ENCODE results near the gene TPST2. TPM values are rescaled to one million over a fixed set of nuclear protein-coding genes. Genes with fewer than 3 reads are reported as not detected.

TPST2 gene
- total and polyA plus RNA-seq, 10 of the 15 experiments (the other 5 are each of a cell fraction or from before 2014, with no cell fraction given): 6.3 to 33.7 (median 28.4) TPM

- no peak overlapping the region for H3K4me2 ChIP-seq (ENCODE audit: control insufficient read depth, insufficient read depth)
- no peak overlapping the region for H2AFZ ChIP-seq (ENCODE audit: control insufficient read depth, low read depth, low read length)
- no TSS peak for BruUV-seq (replicated peaks)
- H3K9me3 ChIP-seq (replicated peaks; ENCODE audit: control insufficient read depth, insufficient read depth, low read length): peaks cover 1% of the 10 kb centered on the region; the same call in 1 of the 3 replicates
- CTCF ChIA-PET: interaction anchor here (1.1 to 1.2 kb wide), 3 partner anchors 12 to 151 kb away, joined by 3 to 5 read pairs (median 4); no protein-coding TSS in a partner anchor
- no peaks in the 10 kb centered on the region for H3K36me3 ChIP-seq (ENCODE audit: control insufficient read depth in 2 of 2, insufficient read depth in 2 of 2, low read length in 1 of 2)
- intact Hi-C loops (cut with micrococcal nuclease; ENCODE audit: unreplicated experiment): no loop called here
- POLR2A ChIA-PET: interaction anchor here (0.8 kb wide), 1 partner anchor 130 kb away, joined by 3 read pairs; no protein-coding TSS in a partner anchor
- 72% methylated on average over 18 of the region's 18 CpGs for WGBS (ENCODE audit: insufficient coverage, insufficient replicate concordance, low lambda C conversion rate, missing lambda C conversion rate)
- no peak overlapping the region for H3K9ac ChIP-seq (ENCODE audit: control insufficient read depth, insufficient read depth, low read length)
- ATAC-seq (no peak), DNase-seq (ENCODE audit: low read depth, low spot score) (no peak), FAIRE-seq (no peak)
- no peaks in the 10 kb centered on the region for H4K20me1 ChIP-seq (ENCODE audit: control insufficient read depth, insufficient read depth)
- SMC1A ChIA-PET (ENCODE audit: uncharacterized antibody, unreplicated experiment): interaction anchor here (0.6 kb wide), 1 partner anchor 36 kb away, joined by 3 read pairs; no protein-coding TSS in a partner anchor
- no peak overlapping the region for H3K27ac ChIP-seq (ENCODE audit: control insufficient read depth, insufficient read depth)
- no peak for TF ChIP-seq CREM (IDR thresholded peaks at IDR 0.05; ENCODE audit: low read depth)
- in situ Hi-C loops (cut with MboI): no loop called here
- H3K4me3 ChIP-seq: no peak overlapping the region
- no peaks in the 10 kb centered on the region for H3K79me2 ChIP-seq (ENCODE audit: control insufficient read depth, insufficient read depth, low read length)
- RAD21 ChIA-PET (ENCODE audit: unreplicated experiment): no interaction called here
- H3K27me3 ChIP-seq (replicated peaks in 1 of 2; ENCODE audit: control insufficient read depth in 2 of 2, insufficient read depth in 2 of 2, low read length in 1 of 2): no peaks in the 10 kb centered on the region
- no peaks in the 10 kb centered on the region for H3K4me1 ChIP-seq (ENCODE audit: control insufficient read depth, insufficient read depth, low read length)
Observed at GRCh38 chr22:26629988-26630761, 40.2 kb upstream of the TPST2 start.

DNA sequence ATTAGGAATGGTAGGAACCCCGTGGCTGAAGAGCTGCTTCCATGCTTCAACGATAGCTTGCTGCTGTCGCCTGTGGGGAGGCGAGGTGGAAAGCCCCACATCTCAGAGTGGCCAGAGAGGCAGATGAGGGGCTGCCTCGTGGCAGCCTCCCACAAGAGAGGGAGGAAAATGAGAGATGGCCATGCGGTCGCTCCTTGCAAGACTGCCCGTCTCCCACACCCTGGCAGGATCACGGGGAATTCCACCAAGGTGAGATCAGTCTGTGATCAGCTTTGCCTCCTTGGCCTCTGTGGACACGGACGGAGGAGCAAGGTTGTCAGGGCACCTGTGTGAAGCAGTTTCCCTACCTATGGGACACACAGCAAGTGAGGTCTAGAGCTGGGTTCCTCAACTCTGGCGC lies 34.9 kb upstream of the TPST2 start:
- Histone ChIP-seq H2AFZ (ENCODE audit: control insufficient read depth, low read depth, low read length) (no peak overlapping the region), H3K36me3 (ENCODE audit: control insufficient read depth in 2 of 2, insufficient read depth in 2 of 2, low read length in 1 of 2) (no peaks in the 10 kb centered on the region), H3K4me2 (ENCODE audit: control insufficient read depth, insufficient read depth) (no peak overlapping the region), H3K79me2 (ENCODE audit: control insufficient read depth, insufficient read depth, low read length) (no peaks in the 10 kb centered on the region), H3K4me3 (no peak overlapping the region), H3K9ac (ENCODE audit: control insufficient read depth, insufficient read depth, low read length) (no peak overlapping the region), H3K27ac (ENCODE audit: control insufficient read depth, insufficient read depth) (no peak overlapping the region), H3K9me3 (replicated peaks; ENCODE audit: control insufficient read depth, insufficient read depth, low read length) (peaks cover 1% of the 10 kb centered on the region; the same call in 1 of the 3 replicates), H4K20me1 (ENCODE audit: control insufficient read depth, insufficient read depth) (no peaks in the 10 kb centered on the region), H3K4me1 (ENCODE audit: control insufficient read depth, insufficient read depth, low read length) (no peaks in the 10 kb centered on the region), H3K27me3 (replicated peaks in 1 of 2; ENCODE audit: control insufficient read depth in 2 of 2, insufficient read depth in 2 of 2, low read length in 1 of 2) (no peaks in the 10 kb centered on the region)
- ChIA-PET SMC1A (ENCODE audit: uncharacterized antibody, unreplicated experiment) (interaction anchor here (1.2 to 1.4 kb wide), 3 partner anchors 10 to 41 kb away, joined by 3 to 4 read pairs (median 4); no protein-coding TSS in a partner anchor), POLR2A (no interaction called here), RAD21 (ENCODE audit: unreplicated experiment) (no interaction called here), CTCF (interaction anchor here (0.8 to 1.8 kb wide), 5 partner anchors 9 to 121 kb away, joined by 3 to 7 read pairs (median 3); no protein-coding TSS in a partner anchor)
- no TSS peak for BruUV-seq (replicated peaks)
- TF ChIP-seq RFX5 (IDR thresholded peaks at IDR 0.05; ENCODE audit: low read depth, low read length) (no peak), ZBED1 (IDR thresholded peaks at IDR 0.05; ENCODE audit: borderline replicate concordance) (no peak), PKNOX1 (IDR thresholded peaks at IDR 0.05) (no peak)
- DNase-seq (ENCODE audit: low read depth, low spot score) (no peak), ATAC-seq (no peak), FAIRE-seq (no peak)
- intact Hi-C loops (cut with micrococcal nuclease; ENCODE audit: unreplicated experiment) (no loop called here), in situ Hi-C loops (cut with MboI) (no loop called here)
- 40% methylated on average over 12 of the region's 12 CpGs for WGBS (ENCODE audit: insufficient coverage, insufficient replicate concordance, low lambda C conversion rate, missing lambda C conversion rate)
